GM23338 (cell line): Measurements from ENCODE around the gene SLC24A4. TPM values are rescaled to one million over a fixed set of nuclear protein-coding genes. Genes with fewer than 3 reads are reported as not detected.

Experiments
- ATAC-seq: fragments of 200-7000 bp; cut with Tn5 transposase; 3 replicates; pipeline ENCODE4 v1.9.1; 2020
- DNase-seq: peaks from one replicate; pipeline ENCODE4 v3.0.0-alpha.2; 2015; ENCODE audit warnings: low spot score
- H2AFZ ChIP-seq: fragments of 200-600 bp; sonication (generic); 2 replicates; pipeline ENCODE4 v1.8.0; 2016; ENCODE audit warnings: antibody characterized with exemption, mild to moderate bottlenecking, moderate library complexity
- H3F3A ChIP-seq: fragments of 200-600 bp; sonication (generic); replicated peaks from 2 replicates; pipeline ENCODE4 v1.8.0; 2017; ENCODE audit warnings: antibody characterized with exemption, mixed run types, low read depth
- H3K27ac ChIP-seq: fragments of 200-600 bp; sonication (generic); 2 replicates; pipeline ENCODE4 v1.6.1; 2016; ENCODE audit warnings: low read depth
- H3K27me3 ChIP-seq: fragments of 200-600 bp; sonication (generic); 2 replicates; pipeline ENCODE4 v1.8.0; 2016; ENCODE audit warnings: mild to moderate bottlenecking, mixed run types, moderate library complexity; ENCODE audit not compliant: insufficient read depth
- H3K36me3 ChIP-seq: fragments of 200-600 bp; sonication (generic); 2 replicates; pipeline ENCODE4 v1.8.0; 2016; ENCODE audit warnings: mild to moderate bottlenecking; ENCODE audit not compliant: insufficient read depth
- H3K4me1 ChIP-seq: fragments of 200-600 bp; sonication (generic); 2 replicates; pipeline ENCODE4 v1.8.0; 2016; ENCODE audit warnings: mild to moderate bottlenecking, moderate library complexity; ENCODE audit not compliant: insufficient read depth
- H3K4me2 ChIP-seq: fragments of 200-600 bp; sonication (generic); 2 replicates; pipeline ENCODE4 v1.7.1; 2017; ENCODE audit warnings: mixed run types
- H3K4me3 ChIP-seq: fragments of 200-600 bp; sonication (generic); 2 replicates; pipeline ENCODE4 v1.6.1; 2016; ENCODE audit warnings: mixed run types
- H3K79me2 ChIP-seq: fragments of 200-600 bp; sonication (generic); replicated peaks from 2 replicates; pipeline ENCODE4 v1.8.0; 2017; ENCODE audit warnings: mild to moderate bottlenecking; ENCODE audit not compliant: insufficient read depth
- H3K9me2 ChIP-seq: fragments of 200-600 bp; sonication (generic); 2 replicates; pipeline ENCODE4 v1.8.0; 2017; ENCODE audit not compliant: insufficient read depth
- H4K20me1 ChIP-seq: fragments of 200-600 bp; sonication (generic); replicated peaks from 2 replicates; pipeline ENCODE4 v1.8.0; 2017; ENCODE audit warnings: mild to moderate bottlenecking; ENCODE audit not compliant: insufficient read depth
- H3K27ac Mint-ChIP-seq: 2 replicates; pipeline ENCODE4 v1.8.0; 2020; ENCODE audit warnings: inconsistent platforms, mild to moderate bottlenecking, moderate library complexity, mixed read lengths
- H3K27me3 Mint-ChIP-seq: 3 replicates; pipeline ENCODE4 v1.8.0; 2022; ENCODE audit warnings: low read depth, mild to moderate bottlenecking, moderate library complexity, mixed read lengths, inconsistent platforms; ENCODE audit not compliant: insufficient read depth, poor library complexity
- H3K36me3 Mint-ChIP-seq: 3 replicates; pipeline ENCODE4 v1.8.0; 2021; ENCODE audit warnings: low read depth, mild to moderate bottlenecking, inconsistent platforms, moderate library complexity, mixed read lengths
- H3K4me1 Mint-ChIP-seq: 3 replicates; pipeline ENCODE4 v1.8.0; 2020; ENCODE audit warnings: mild to moderate bottlenecking, inconsistent platforms, mixed read lengths
- H3K4me3 Mint-ChIP-seq: 3 replicates; pipeline ENCODE4 v1.8.0; 2021; ENCODE audit warnings: moderate library complexity, mild to moderate bottlenecking, inconsistent platforms, mixed read lengths
- H3K9me3 Mint-ChIP-seq: 3 replicates; pipeline ENCODE4 v1.8.0; 2020; ENCODE audit warnings: moderate library complexity, mild to moderate bottlenecking, inconsistent platforms, mixed read lengths
- CTCF ChIP-seq, 2 experiments: fragments of 200-600 bp in 1 of 2; sonication (generic) in 1 of 2; conservative IDR thresholded peaks; 2 replicates each; pipeline versions ENCODE4 v1.5.1 to v1.6.1; 2016 to 2017; ENCODE audit warnings: antibody characterized with exemption in 2 of 2, low read depth in 2 of 2, mild to moderate bottlenecking in 2 of 2, moderate library complexity in 1 of 2
- ZNF462 ChIP-seq: fragments of 250-450 bp; sonication (Bioruptor Pico); IDR thresholded peaks from 2 replicates; pipeline ENCODE4 v1.5.0; 2020; ENCODE audit warnings: mild to moderate bottlenecking, moderate library complexity
- polyA plus RNA-seq: library from polyadenylated mRNA; unstranded; fragments of >200 nt; fragmentation: Nextera tagmentation; extraction: Ambion mirVana; gene quantifications from 2 replicates; pipeline ENCODE4 v1.2.1, GENCODE V29; 2016
- total RNA-seq: library from RNA; depleted of rRNA; stranded (reverse); fragments of >200 nt; shearing (Covaris generic); gene quantifications from 2 replicates; pipeline ENCODE4 v1.2.3, GENCODE V29; 2014

SLC24A4 gene
- total and polyA plus RNA-seq, 2 experiments from 2014 or later, result 0.06 to 0.38 TPM

- no peak for TF ChIP-seq ZNF462 (CRISPR knock-in tag)
Measured at GRCh38 chr14:92316176-92316575, 6.8 kb upstream of the SLC24A4 start (continued).

- Histone ChIP-seq H3K79me2 (no peaks in the 10 kb centered on the region), H2AFZ (no peak overlapping the region), H3K4me3 (no peak overlapping the region), H3K4me1 (peaks cover 4% of the 10 kb centered on the region; the same call in 1 of the 2 replicates), H3K4me2 (no peak overlapping the region), H4K20me1 (no peaks in the 10 kb centered on the region), H3F3A (no peaks in the 10 kb centered on the region), H3K9me2 (peaks cover 4% of the 10 kb centered on the region; the same call in 1 of the 2 replicates), H3K27me3 (peaks cover 28% of the 10 kb centered on the region), H3K36me3 (no peaks in the 10 kb centered on the region), H3K27ac (no peak overlapping the region)
- DNase-seq (peak; percentile 13), ATAC-seq (no peak)
- H3K4me1 Mint-ChIP-seq, result peaks cover 4% of the 10 kb centered on the region; the same call in 2 of the 3 replicates
- TF ChIP-seq CTCF (conservative IDR thresholded peaks at IDR 0.05; ENCODE audit: low read depth in 2 of 2), result no peak
- H3K36me3 Mint-ChIP-seq, result no peaks in the 10 kb centered on the region
- H3K9me3 Mint-ChIP-seq, result no peaks in the 10 kb centered on the region
- no peak overlapping the region for H3K27ac Mint-ChIP-seq
- H3K27me3 Mint-ChIP-seq, result peaks cover 12% of the 10 kb centered on the region
- no peak overlapping the region for H3K4me3 Mint-ChIP-seq
Measured at GRCh38 chr14:92316937-92317336, 6.0 kb upstream of the SLC24A4 start.
